Panc1 (cell line): Measurements from ENCODE around the gene GADL1.

Experiments
- POLR2AphosphoS5 ChIP-seq: IDR thresholded peaks from 2 replicates; pipeline ENCODE4 v1.6.1; 2012; ENCODE audit warnings: mild to moderate bottlenecking, low read depth, low read length, moderate library complexity
- SIN3A ChIP-seq: IDR thresholded peaks from 2 replicates; pipeline ENCODE4 v1.6.1; 2012; ENCODE audit warnings: low read depth, mild to moderate bottlenecking, low read length, moderate library complexity, borderline replicate concordance; ENCODE audit not compliant: insufficient read depth
- TCF7L2 ChIP-seq: IDR thresholded peaks from 2 replicates; pipeline ENCODE4 v1.6.1; 2011; ENCODE audit warnings: mild to moderate bottlenecking, low read depth, low read length, inconsistent platforms
- TF ChIP-seq, protein P1 (sequence below): fragments of 450-650 bp; IDR thresholded peaks from 2 replicates; pipeline ENCODE4 v1.5.1; 2017; ENCODE audit warnings: mild to moderate bottlenecking
- TF ChIP-seq, protein P2 (sequence below), 2 experiments: IDR thresholded peaks; 2 replicates each; pipeline ENCODE4 v1.6.1; 2011 to 2012; ENCODE audit warnings: low read depth in 2 of 2, control low read depth in 1 of 2, low read length in 1 of 2, mild to moderate bottlenecking in 1 of 2, moderate library complexity in 1 of 2; ENCODE audit not compliant: insufficient read depth in 1 of 2

DNA sequence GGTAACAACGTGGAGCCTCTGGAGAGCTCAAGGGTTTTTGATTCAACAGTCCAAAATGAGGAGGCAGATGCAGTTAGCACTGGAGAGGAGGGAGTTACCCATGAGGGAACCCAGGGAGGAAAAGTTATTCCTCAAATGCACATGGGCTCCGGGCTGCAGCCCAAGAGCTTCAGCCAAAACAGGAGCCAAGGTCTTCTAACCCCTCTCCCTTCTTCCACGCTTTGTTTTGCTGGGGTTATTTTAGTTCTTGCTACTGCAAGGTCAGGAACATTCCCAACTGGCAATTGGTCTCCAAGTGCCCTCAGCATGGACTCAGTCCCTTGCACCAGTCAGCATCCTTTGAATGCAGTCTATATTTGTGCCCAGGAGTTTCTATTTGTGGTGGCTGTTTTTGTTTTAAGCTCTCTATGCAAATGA is 198.1 kb downstream of the GADL1 start:
- TF ChIP-seq, protein P1, sequence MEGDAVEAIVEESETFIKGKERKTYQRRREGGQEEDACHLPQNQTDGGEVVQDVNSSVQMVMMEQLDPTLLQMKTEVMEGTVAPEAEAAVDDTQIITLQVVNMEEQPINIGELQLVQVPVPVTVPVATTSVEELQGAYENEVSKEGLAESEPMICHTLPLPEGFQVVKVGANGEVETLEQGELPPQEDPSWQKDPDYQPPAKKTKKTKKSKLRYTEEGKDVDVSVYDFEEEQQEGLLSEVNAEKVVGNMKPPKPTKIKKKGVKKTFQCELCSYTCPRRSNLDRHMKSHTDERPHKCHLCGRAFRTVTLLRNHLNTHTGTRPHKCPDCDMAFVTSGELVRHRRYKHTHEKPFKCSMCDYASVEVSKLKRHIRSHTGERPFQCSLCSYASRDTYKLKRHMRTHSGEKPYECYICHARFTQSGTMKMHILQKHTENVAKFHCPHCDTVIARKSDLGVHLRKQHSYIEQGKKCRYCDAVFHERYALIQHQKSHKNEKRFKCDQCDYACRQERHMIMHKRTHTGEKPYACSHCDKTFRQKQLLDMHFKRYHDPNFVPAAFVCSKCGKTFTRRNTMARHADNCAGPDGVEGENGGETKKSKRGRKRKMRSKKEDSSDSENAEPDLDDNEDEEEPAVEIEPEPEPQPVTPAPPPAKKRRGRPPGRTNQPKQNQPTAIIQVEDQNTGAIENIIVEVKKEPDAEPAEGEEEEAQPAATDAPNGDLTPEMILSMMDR, result no peak
- no peak for TF ChIP-seq POLR2AphosphoS5
- no peak for TF ChIP-seq TCF7L2
- TF ChIP-seq, protein P2, sequence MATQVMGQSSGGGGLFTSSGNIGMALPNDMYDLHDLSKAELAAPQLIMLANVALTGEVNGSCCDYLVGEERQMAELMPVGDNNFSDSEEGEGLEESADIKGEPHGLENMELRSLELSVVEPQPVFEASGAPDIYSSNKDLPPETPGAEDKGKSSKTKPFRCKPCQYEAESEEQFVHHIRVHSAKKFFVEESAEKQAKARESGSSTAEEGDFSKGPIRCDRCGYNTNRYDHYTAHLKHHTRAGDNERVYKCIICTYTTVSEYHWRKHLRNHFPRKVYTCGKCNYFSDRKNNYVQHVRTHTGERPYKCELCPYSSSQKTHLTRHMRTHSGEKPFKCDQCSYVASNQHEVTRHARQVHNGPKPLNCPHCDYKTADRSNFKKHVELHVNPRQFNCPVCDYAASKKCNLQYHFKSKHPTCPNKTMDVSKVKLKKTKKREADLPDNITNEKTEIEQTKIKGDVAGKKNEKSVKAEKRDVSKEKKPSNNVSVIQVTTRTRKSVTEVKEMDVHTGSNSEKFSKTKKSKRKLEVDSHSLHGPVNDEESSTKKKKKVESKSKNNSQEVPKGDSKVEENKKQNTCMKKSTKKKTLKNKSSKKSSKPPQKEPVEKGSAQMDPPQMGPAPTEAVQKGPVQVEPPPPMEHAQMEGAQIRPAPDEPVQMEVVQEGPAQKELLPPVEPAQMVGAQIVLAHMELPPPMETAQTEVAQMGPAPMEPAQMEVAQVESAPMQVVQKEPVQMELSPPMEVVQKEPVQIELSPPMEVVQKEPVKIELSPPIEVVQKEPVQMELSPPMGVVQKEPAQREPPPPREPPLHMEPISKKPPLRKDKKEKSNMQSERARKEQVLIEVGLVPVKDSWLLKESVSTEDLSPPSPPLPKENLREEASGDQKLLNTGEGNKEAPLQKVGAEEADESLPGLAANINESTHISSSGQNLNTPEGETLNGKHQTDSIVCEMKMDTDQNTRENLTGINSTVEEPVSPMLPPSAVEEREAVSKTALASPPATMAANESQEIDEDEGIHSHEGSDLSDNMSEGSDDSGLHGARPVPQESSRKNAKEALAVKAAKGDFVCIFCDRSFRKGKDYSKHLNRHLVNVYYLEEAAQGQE (IDR thresholded peaks at IDR 0.05; ENCODE audit: insufficient read depth in 1 of 2, low read depth in 2 of 2, low read length in 1 of 2), result no peak
- TF ChIP-seq SIN3A, result no peak
